GM12878 (cell line): ENCODE results near the gene STK32A. TPM values are rescaled to one million over a fixed set of nuclear protein-coding genes. Genes with fewer than 3 reads are reported as not detected.

Experiments used
- BHLHE40 ChIP-seq, 2 experiments: fragments of 450-650 bp in 1 of 2; IDR thresholded peaks; 2 replicates each; pipeline ENCODE4 v1.6.1; 2011 to 2017; ENCODE audit warnings: low read depth in 2 of 2, borderline replicate concordance in 1 of 2, improper control_type of control experiment in 1 of 2, low read length in 1 of 2, mild to moderate bottlenecking in 1 of 2
- CHD4 ChIP-seq: fragments of 200-600 bp; sonication (generic); IDR thresholded peaks from 2 replicates; pipeline ENCODE4 v1.6.1; 2016; ENCODE audit warnings: mild to moderate bottlenecking
- CUX1 ChIP-seq: IDR thresholded peaks from 2 replicates; pipeline ENCODE4 v1.6.1; 2012; ENCODE audit warnings: improper control_type of control experiment, low read depth, low read length; ENCODE audit not compliant: insufficient replicate concordance
- E4F1 ChIP-seq: fragments of 450-650 bp; IDR thresholded peaks from 2 replicates; pipeline ENCODE4 v1.6.1; 2018; ENCODE audit warnings: borderline replicate concordance, mild to moderate bottlenecking; ENCODE audit not compliant: partially characterized antibody
- ELK1 ChIP-seq: IDR thresholded peaks from 2 replicates; pipeline ENCODE4 v1.6.1; 2012; ENCODE audit warnings: low read depth, low read length, improper control_type of control experiment
- EP300 ChIP-seq, 2 experiments: fragments of 150-350 bp in 1 of 2; IDR thresholded peaks; 2 replicates each; pipeline ENCODE4 v1.6.1; 2011 to 2012; ENCODE audit warnings: low read depth in 2 of 2, low read length in 2 of 2, borderline replicate concordance in 1 of 2, improper control_type of control experiment in 1 of 2, inconsistent platforms in 1 of 2; ENCODE audit not compliant: control insufficient read depth in 1 of 2
- GABPA ChIP-seq: IDR thresholded peaks from 2 replicates; pipeline ENCODE4 v1.6.1; 2014; ENCODE audit warnings: antibody characterized with exemption, low read depth, mild to moderate bottlenecking, inconsistent platforms
- HCFC1 ChIP-seq: fragments of 150-350 bp; IDR thresholded peaks from 2 replicates; pipeline ENCODE4 v1.6.1; 2014; ENCODE audit warnings: low read length
- KLF5 ChIP-seq: fragments of 450-650 bp; IDR thresholded peaks from 2 replicates; pipeline ENCODE4 v1.6.1; 2014; ENCODE audit warnings: mild to moderate bottlenecking; ENCODE audit not compliant: partially characterized antibody
- MEF2A ChIP-seq: IDR thresholded peaks from 2 replicates; pipeline ENCODE4 v1.6.1; 2011; ENCODE audit warnings: low read depth, mild to moderate bottlenecking, low read length, moderate library complexity; ENCODE audit not compliant: insufficient read depth
- NFXL1 ChIP-seq: fragments of 450-650 bp; IDR thresholded peaks from 2 replicates; pipeline ENCODE4 v1.6.1; 2017; ENCODE audit warnings: antibody characterized with exemption, mild to moderate bottlenecking, borderline replicate concordance
- NFYB ChIP-seq: IDR thresholded peaks from 2 replicates; pipeline ENCODE4 v1.6.1; 2011; ENCODE audit warnings: low read depth, mild to moderate bottlenecking, low read length, improper control_type of control experiment, moderate library complexity; ENCODE audit not compliant: insufficient read depth
- PBX3 ChIP-seq: IDR thresholded peaks from 2 replicates; pipeline ENCODE4 v1.6.1; 2011; ENCODE audit warnings: mild to moderate bottlenecking, low read depth, low read length, moderate library complexity; ENCODE audit not compliant: insufficient replicate concordance
- SP1 ChIP-seq: IDR thresholded peaks from one replicate; pipeline ENCODE4 v1.6.1; 2011; ENCODE audit warnings: low read depth, low read length
- SREBF2 ChIP-seq: IDR thresholded peaks from 2 replicates; pipeline ENCODE4 v1.6.1; 2012; ENCODE audit warnings: mild to moderate bottlenecking, low read length
- YY1 ChIP-seq: IDR thresholded peaks from 2 replicates; pipeline ENCODE4 v1.6.1; 2011; ENCODE audit warnings: low read depth, mild to moderate bottlenecking, low read length
- ZBED1 ChIP-seq: IDR thresholded peaks from 2 replicates; pipeline ENCODE4 v1.6.1; 2016; ENCODE audit warnings: borderline replicate concordance
- ZNF622 ChIP-seq: fragments of 450-650 bp; IDR thresholded peaks from 2 replicates; pipeline ENCODE4 v1.6.1; 2017; ENCODE audit warnings: mild to moderate bottlenecking, inconsistent platforms
- polyA plus RNA-seq, 11 experiments: library from polyadenylated mRNA; depleted of rRNA in 4 of 11; unstranded in 6 of 11; stranded (reverse) in 5 of 11; fragments of >200 nt; fragmentation: Nextera tagmentation in 4 of 11; fragmentation: Illumina TruSeq in 1 of 11; extraction: Ambion mirVana in 4 of 11; extraction: Trizol in 1 of 11; gene quantifications; 1 replicate in 1 of 11; 2 replicates in 10 of 11; pipeline versions ENCODE4 v1.2.1 to v1.2.3, GENCODE V29; 2011 to 2016; ENCODE audit warnings: inconsistent platforms in 2 of 11, missing spikeins in 2 of 11, low read depth in 1 of 11
- total RNA-seq, 4 experiments: library from RNA; depleted of rRNA in 3 of 4; stranded (reverse); fragments of >200 nt in 3 of 4; fragmentation: Illumina TruSeq in 1 of 4; extraction: Trizol in 1 of 4; gene quantifications; 2 replicates each; pipeline versions ENCODE4 v1.2.1 to v1.2.3, GENCODE V29; 2013 to 2021

STK32A gene
- total and polyA plus RNA-seq, 10 of the 15 experiments (the other 5 are each of a cell fraction or from before 2014, with no cell fraction given): under 0.01 to 0.10 TPM; not detected in 8

GRCh38 chr5:147403651-147404640 lies 169.1 kb downstream of the STK32A start (continued):
- TF ChIP-seq KLF5: no peak
- TF ChIP-seq CUX1: no peak
- TF ChIP-seq SREBF2: no peak
- peak; percentile 70 to 88; a peak in 3 of 4 replicates for TF ChIP-seq EP300 (IDR thresholded peaks at IDR 0.05; ENCODE audit: borderline replicate concordance in 1 of 2, control insufficient read depth in 1 of 2, low read depth in 2 of 2, low read length in 2 of 2)
- no peak for TF ChIP-seq E4F1
- no peak for TF ChIP-seq CHD4
- TF ChIP-seq ELK1: no peak
- peak; percentile 92 for TF ChIP-seq MEF2A
- TF ChIP-seq BHLHE40 (IDR thresholded peaks at IDR 0.05; ENCODE audit: borderline replicate concordance in 1 of 2, low read depth in 2 of 2, low read length in 1 of 2): peak; percentile 91 to 92
- peak; percentile 14 for TF ChIP-seq PBX3
- no peak for TF ChIP-seq NFXL1
- TF ChIP-seq ZNF622: no peak
- TF ChIP-seq ZBED1: no peak
- no peak for TF ChIP-seq HCFC1
- TF ChIP-seq GABPA: no peak
- no peak for TF ChIP-seq NFYB
- no peak for TF ChIP-seq SP1
- peak; percentile 71; the same call in 1 of the 2 replicates for TF ChIP-seq YY1
